ENCODE data around the gene CLN6. TPM values are rescaled to one million over a fixed set of nuclear protein-coding genes. Genes with fewer than 3 reads are reported as not detected.

Gene CLN6
- total RNA-seq, 6 experiments from 2014 or later = 10.7 to 24.3 (median 15.2) TPM

DNA sequence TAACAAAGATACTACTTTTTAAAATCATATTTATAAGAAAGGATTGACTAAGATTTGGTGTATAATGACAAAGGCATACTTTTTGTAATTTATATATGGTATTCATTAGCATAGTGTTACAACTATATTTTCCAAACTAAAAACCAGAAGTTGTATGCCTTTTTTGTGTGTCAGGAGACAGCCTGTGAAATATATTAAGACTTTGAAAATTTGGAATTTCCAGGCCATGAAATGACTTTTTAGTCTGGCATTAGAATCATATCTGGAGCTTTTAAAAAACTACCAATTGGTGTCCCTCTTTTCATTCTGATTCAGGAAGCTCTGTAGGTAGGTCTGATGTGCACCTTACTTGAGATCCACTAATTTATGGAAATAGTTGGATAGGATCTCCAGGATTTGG is 66.3 kb downstream of the CLN6 start:
- Histone ChIP-seq H3K27ac (no peak overlapping the region), H3K4me1 (no peaks in the 10 kb centered on the region), H3K9me3 (no peaks in the 10 kb centered on the region), H3K4me3 (no peak overlapping the region), H3K36me3 (peaks cover 0 to 6% (median 0%) of the 10 kb centered on the region in 4 donors), H3K27me3 (no peaks in the 10 kb centered on the region)
- no peak for TF ChIP-seq POLR2A (IDR thresholded peaks at IDR 0.05)
- TF ChIP-seq, protein P1, sequence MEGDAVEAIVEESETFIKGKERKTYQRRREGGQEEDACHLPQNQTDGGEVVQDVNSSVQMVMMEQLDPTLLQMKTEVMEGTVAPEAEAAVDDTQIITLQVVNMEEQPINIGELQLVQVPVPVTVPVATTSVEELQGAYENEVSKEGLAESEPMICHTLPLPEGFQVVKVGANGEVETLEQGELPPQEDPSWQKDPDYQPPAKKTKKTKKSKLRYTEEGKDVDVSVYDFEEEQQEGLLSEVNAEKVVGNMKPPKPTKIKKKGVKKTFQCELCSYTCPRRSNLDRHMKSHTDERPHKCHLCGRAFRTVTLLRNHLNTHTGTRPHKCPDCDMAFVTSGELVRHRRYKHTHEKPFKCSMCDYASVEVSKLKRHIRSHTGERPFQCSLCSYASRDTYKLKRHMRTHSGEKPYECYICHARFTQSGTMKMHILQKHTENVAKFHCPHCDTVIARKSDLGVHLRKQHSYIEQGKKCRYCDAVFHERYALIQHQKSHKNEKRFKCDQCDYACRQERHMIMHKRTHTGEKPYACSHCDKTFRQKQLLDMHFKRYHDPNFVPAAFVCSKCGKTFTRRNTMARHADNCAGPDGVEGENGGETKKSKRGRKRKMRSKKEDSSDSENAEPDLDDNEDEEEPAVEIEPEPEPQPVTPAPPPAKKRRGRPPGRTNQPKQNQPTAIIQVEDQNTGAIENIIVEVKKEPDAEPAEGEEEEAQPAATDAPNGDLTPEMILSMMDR (IDR thresholded peaks at IDR 0.05) = no peak
- ATAC-seq (no peak), DNase-seq (no peak)
- intact Hi-C loops (cut with DNase I) = no loop called here

DNA sequence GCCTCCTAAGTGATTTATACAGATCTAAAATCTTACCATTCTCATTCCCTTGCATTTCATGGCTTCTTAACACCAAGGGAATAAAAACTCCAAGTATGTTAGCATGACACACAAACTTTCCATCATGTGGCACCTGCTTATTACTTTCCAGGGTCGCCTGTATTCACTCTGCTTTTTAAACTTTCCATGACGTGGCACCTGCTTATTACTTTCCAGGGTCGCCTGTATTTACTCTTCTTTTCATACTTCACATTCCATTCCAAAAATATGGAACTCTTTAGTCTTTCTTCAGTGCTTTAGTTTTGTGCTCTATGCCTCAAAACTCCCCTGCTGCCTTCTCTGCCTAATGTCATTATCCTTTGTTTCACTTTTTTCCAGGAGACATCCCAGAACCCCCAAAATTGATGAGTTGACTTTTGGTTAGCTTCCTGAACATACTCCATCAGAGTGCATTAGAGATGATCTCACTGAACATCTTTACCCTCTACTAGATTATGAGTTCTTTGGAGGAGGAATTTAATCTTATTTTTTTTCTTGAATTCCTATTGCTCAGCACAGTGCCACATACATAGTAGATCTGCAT is 71.4 kb downstream of the CLN6 start:
- ATAC-seq = no peak
- no peak overlapping the region for H3K4me3 ChIP-seq
- 64% methylated on average over 3 of the region's 3 CpGs for WGBS (ENCODE audit: insufficient coverage, low coverage, low lambda C conversion rate, missing lambda C conversion rate)
- no peak for TF ChIP-seq POLR2A (IDR thresholded peaks at IDR 0.05)
- TF ChIP-seq, protein P1 (IDR thresholded peaks at IDR 0.05) = no peak
- H3K36me3 ChIP-seq = peaks cover 0 to 6% (median 0%) of the 10 kb centered on the region in 4 donors
- DNase-seq = no peak
- H3K27ac ChIP-seq = no peak overlapping the region
- no peaks in the 10 kb centered on the region for H3K9me3 ChIP-seq
- peaks cover 0 to 5% (median 0%) of the 10 kb centered on the region in 4 donors for H3K4me1 ChIP-seq
- intact Hi-C loops (cut with DNase I) = loop anchor here in 1 of 2 donors (10.0 kb wide), 1 partner anchor 303 kb away; no protein-coding TSS in a partner anchor
- no peaks in the 10 kb centered on the region for H3K27me3 ChIP-seq

DNA sequence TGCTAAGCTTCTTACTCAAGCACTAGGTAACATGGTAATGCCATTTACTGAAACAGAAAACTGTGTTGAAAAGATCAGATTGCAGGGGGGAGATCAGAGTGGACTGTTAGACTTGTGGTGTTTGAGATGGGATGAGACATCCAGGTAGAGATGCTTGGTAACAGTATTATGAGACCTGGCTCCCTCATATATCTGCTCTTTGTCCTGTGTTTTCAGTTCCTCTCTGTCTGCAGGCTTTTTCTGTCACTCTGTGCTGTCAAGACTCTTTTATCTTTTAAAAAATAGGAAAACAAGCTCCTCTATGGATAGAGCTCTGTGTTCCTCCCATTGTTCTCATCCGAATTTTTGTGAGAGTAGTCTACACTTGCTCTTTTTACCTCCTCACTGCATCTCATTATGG is 72.5 kb downstream of the CLN6 start:
- intact Hi-C loops (cut with DNase I) = loop anchor here in 1 of 2 donors (10.0 kb wide), 1 partner anchor 302 kb away; no protein-coding TSS in a partner anchor
- Histone ChIP-seq H3K4me1 (peaks cover 0 to 5% (median 0%) of the 10 kb centered on the region in 4 donors), H3K4me3 (no peak overlapping the region), H3K36me3 (peaks cover 0 to 3% (median 0%) of the 10 kb centered on the region in 4 donors), H3K27me3 (no peaks in the 10 kb centered on the region), H3K27ac (no peak overlapping the region), H3K9me3 (no peaks in the 10 kb centered on the region)
- 90% methylated on average over 1 of the region's 1 CpG for WGBS (ENCODE audit: insufficient coverage, low coverage, low lambda C conversion rate, missing lambda C conversion rate)
- ATAC-seq (no peak), DNase-seq (no peak)
- TF ChIP-seq, protein P1 (IDR thresholded peaks at IDR 0.05) = no peak
- TF ChIP-seq POLR2A (IDR thresholded peaks at IDR 0.05) = no peak

Other genes starting within 250 kb of the CLN6 start
- 10 to 100 TPM in 5 of 6 experiments, 1 to 10 TPM in 1; 8.1 to 17.3 (median 13.1) TPM for gene PIAS1, start 175.4 kb downstream of the CLN6 start, total RNA-seq
- 1 to 10 TPM; 3.3 to 9.8 (median 6.1) TPM for gene CALML4, start 24.4 kb downstream of the CLN6 start, total RNA-seq
- gene FEM1B, start 48.0 kb upstream of the CLN6 start, total RNA-seq = 10 to 100 TPM; 17.7 to 28.3 (median 23.1) TPM
- gene ITGA11, start 202.4 kb upstream of the CLN6 start, total RNA-seq = 1 to 10 TPM in 1 of 6 experiments, under 1 TPM in 5; 0.51 to 1.4 (median 0.73) TPM

All from right lobe of liver (tissue), 6 donors.